Measurements from ENCODE around the gene MRPL21. TPM values are rescaled to one million over a fixed set of nuclear protein-coding genes. Genes with fewer than 3 reads are reported as not detected.

Gene MRPL21
- total RNA-seq = 66.1 and 74.6 TPM in 2 replicates

DNA sequence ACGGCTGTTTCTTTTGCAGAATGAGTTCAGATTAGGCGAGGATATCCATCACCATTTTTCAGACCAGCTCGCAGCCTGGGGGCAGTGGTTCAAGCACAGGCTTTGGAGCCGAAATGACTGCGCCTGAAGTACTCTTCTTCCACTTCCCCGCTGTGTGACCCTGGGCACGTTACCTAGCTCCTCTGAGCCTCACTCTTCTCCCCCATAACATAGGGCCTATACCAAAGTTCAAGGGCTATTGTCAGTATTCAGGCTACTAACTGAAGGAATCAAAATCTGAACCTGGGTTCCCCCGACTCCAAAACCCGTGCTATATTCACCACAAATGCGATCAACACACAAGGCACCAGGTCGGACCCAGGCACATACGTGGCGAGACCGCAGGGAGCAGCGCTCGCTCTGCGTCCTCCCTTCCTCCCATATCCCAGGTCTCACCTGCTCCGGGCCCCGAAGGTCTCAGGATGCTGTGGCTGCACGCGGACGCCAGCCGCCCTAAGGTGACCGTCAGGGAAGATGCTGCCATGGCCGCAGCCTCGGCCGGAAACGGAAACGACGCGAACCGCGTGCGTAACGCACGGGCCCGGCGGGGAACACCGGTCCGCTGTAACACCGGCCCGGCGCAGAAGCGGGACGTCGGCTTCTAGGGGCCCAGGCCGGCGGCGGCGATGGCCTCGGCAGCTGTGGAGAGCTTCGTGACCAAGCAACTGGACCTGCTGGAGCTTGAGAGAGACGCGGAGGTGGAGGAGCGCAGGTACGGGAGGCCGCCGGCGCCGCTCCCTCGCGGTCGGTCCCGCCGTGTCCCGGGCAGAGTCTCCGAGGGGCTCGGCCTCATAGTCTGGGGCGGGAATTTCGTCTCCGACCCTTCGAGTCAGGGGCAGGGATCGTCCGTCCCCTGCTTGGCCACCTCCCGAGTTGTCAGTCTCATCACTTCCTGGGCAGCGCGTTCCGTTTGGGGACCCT, at the start of gene MRPL21, which contains the start of gene IGHMBP2:
Gene MRPL21 (minus strand): TSS at position 545 of the 960 bp plus-strand sequence. CDS start 22 bp downstream, at position 523.
Gene IGHMBP2 (plus strand): TSS at position 604 of the 960 bp plus-strand sequence. CDS start 62 bp downstream, at position 666.

DNA sequence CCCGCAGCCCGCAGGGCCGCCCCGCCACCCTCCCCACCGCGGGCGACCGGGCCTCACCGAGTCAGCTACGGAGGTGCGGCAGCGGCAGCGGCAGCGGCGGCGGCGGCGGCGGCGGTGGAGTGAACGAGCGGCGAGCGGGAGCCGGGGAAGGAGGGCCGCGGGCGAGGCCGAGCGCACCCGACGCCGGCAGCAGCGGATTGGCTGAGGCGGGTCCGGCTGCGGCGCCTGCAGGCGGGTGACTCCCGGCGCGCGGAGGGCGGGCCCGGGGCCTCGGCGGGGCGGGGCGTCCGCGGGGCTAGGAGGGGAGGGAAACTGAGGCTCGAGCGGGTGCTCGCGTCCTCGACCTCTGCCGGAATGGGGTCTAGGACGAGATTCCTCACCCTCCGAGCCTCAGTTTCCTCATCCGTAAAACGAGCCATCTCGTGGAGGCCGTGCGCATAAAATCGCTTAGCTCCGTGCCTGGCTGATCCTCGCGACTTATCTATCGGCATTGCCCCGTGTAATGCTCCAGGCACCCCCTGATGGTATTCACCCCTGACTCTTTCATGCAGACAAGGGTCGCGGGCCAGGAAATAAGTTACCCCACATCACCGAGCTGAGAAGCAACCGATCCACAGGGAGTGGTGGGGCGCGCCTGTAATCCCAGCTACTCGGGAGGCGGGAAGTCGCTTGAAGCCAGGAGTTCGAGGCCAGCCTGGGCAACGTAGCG, 61.8 kb downstream of the MRPL21 start, which contains the start of gene CPT1A:
Gene CPT1A (minus strand): TSS at position 199 of the 709 bp plus-strand sequence. CDS start 26,442 bp downstream, outside the sequence.

Other genes starting within 250 kb of the MRPL21 start
- 5.3 and 9.3 TPM in 2 replicates for gene GAL, start 219.3 kb downstream of the MRPL21 start, total RNA-seq
- gene TESMIN, start 152.3 kb downstream of the MRPL21 start, total RNA-seq = 2.1 and 2.4 TPM in 2 replicates
- gene CPT1A, start 61.9 kb downstream of the MRPL21 start, total RNA-seq = 73.1 and 80.7 TPM in 2 replicates
- gene IGHMBP2, start 59 bp upstream of the MRPL21 start, total RNA-seq = 17.7 and 19.2 TPM in 2 replicates
- not detected in 2 replicates for gene MRGPRD, start 77.2 kb upstream of the MRPL21 start, total RNA-seq
- under 0.01 TPM in 1 of 2 replicates, not detected in the other for gene MRGPRF, start 109.4 kb upstream of the MRPL21 start, total RNA-seq
- gene TPCN2, start 145.1 kb upstream of the MRPL21 start, total RNA-seq = 11.7 and 15.9 TPM in 2 replicates